MM.1S (cell line): ENCODE measurements around the gene HOXD9.

Experiments
- DNase-seq: peaks from one replicate; pipeline ENCODE4 v3.0.0-alpha.2; 2015
- H2AFZ ChIP-seq: fragments of 300-600 bp; sonication (generic); 2 replicates; pipeline ENCODE4 v1.6.0; 2016; ENCODE audit warnings: antibody characterized with exemption, low read length
- H3F3A ChIP-seq: fragments of 300-600 bp; sonication (generic); 2 replicates; pipeline ENCODE4 v1.6.1; 2016; ENCODE audit warnings: mild to moderate bottlenecking, antibody characterized with exemption, low read length, moderate library complexity, mixed read lengths; ENCODE audit not compliant: insufficient read depth
- H3K27ac ChIP-seq: fragments of 300-600 bp; sonication (generic); 2 replicates; pipeline ENCODE4 v1.5.1; 2016; ENCODE audit warnings: mild to moderate bottlenecking, low read length
- H3K27me3 ChIP-seq: fragments of 300-600 bp; sonication (generic); replicated peaks from 2 replicates; pipeline ENCODE4 v1.6.0; 2016; ENCODE audit warnings: low read length; ENCODE audit not compliant: insufficient read depth
- H3K36me3 ChIP-seq: fragments of 300-600 bp; sonication (generic); replicated peaks from 2 replicates; pipeline ENCODE4 v1.6.1; 2016; ENCODE audit warnings: mild to moderate bottlenecking, low read length, mixed read lengths; ENCODE audit not compliant: insufficient read depth
- H3K4me1 ChIP-seq: fragments of 300-600 bp; sonication (generic); 2 replicates; pipeline ENCODE4 v1.6.1; 2016; ENCODE audit warnings: low read length, mixed read lengths
- H3K4me2 ChIP-seq: fragments of 300-600 bp; sonication (generic); 2 replicates; pipeline ENCODE4 v1.6.0; 2016; ENCODE audit warnings: low read depth, low read length
- H3K4me3 ChIP-seq: fragments of 300-600 bp; sonication (generic); 2 replicates; pipeline ENCODE4 v1.5.1; 2016; ENCODE audit warnings: low read length, mixed read lengths
- H3K79me2 ChIP-seq: fragments of 300-600 bp; sonication (generic); 2 replicates; pipeline ENCODE4 v1.6.1; 2016; ENCODE audit warnings: mixed run types, low read length, mixed read lengths
- H3K9ac ChIP-seq: fragments of 300-600 bp; sonication (generic); 2 replicates; pipeline ENCODE4 v1.6.1; 2016; ENCODE audit warnings: low read length, mixed read lengths
- H3K9me2 ChIP-seq: fragments of 300-600 bp; sonication (generic); replicated peaks from 2 replicates; pipeline ENCODE4 v1.6.1; 2016; ENCODE audit warnings: mild to moderate bottlenecking, low read length, mixed read lengths; ENCODE audit not compliant: insufficient read depth
- H3K9me3 ChIP-seq: fragments of 300-600 bp; sonication (generic); replicated peaks from 2 replicates; pipeline ENCODE4 v1.6.1; 2016; ENCODE audit warnings: mild to moderate bottlenecking, low read length, mixed read lengths; ENCODE audit not compliant: insufficient read depth
- H4K20me1 ChIP-seq: fragments of 300-600 bp; sonication (generic); 2 replicates; pipeline ENCODE4 v1.6.1; 2016; ENCODE audit warnings: mild to moderate bottlenecking, low read length, moderate library complexity, mixed read lengths; ENCODE audit not compliant: insufficient read depth
- EZH2 ChIP-seq: fragments of 300-600 bp; sonication (generic); optimal IDR thresholded peaks from 2 replicates; pipeline ENCODE3; 2017; ENCODE audit warnings: low read depth, mild to moderate bottlenecking, antibody characterized with exemption, low read length, mixed read lengths
- EZH2phosphoT487 ChIP-seq: fragments of 300-600 bp; sonication (generic); IDR thresholded peaks from 2 replicates; pipeline ENCODE4 v1.6.1; 2018; ENCODE audit warnings: antibody characterized with exemption, low read length
- TF ChIP-seq, protein P1 (sequence below): fragments of 300-600 bp; sonication (generic); IDR thresholded peaks from 2 replicates; pipeline ENCODE4 v1.5.1; 2016; ENCODE audit warnings: antibody characterized with exemption, low read length, mixed read lengths

HOXD9 gene

DNA sequence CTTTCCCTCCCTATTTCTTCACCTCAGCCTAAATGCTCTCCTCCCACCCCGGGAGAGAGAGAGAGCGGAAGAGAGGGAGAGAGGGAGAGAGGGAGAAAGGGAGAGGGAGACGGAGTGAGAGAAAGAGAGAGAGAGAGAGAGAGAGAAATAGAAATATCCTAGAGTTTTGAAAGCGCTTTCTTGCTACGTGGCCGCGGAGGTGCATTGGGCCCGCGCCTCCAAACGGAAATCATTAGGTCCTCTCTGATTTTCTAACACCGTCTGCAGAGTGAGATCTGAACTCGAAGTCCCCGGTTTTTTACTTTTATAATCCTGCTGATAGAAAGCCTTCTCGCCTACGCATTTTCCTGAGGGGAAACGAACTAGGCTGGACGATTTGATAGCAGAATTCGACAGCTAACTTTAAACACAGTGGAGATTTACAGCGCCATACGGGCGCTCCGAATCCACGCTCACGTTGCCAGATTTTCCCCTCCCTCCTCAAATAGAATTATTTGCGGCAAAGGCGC lies 37.9 kb upstream of the HOXD9 start:
- Histone ChIP-seq H3K9me3 (no peaks in the 10 kb centered on the region), H3K4me1 (no peaks in the 10 kb centered on the region), H3K9me2 (no peaks in the 10 kb centered on the region), H3K79me2 (no peaks in the 10 kb centered on the region), H3K9ac (no peak overlapping the region), H3K27ac (no peak overlapping the region), H4K20me1 (no peaks in the 10 kb centered on the region), H3K27me3 (0 out of 2 replicates have a peak, but pooled peaks cover 4% of the 10 kb centered on the region), H3F3A (no peaks in the 10 kb centered on the region), H3K36me3 (no peaks in the 10 kb centered on the region), H3K4me3 (no peak overlapping the region), H3K4me2 (no peak overlapping the region), H2AFZ (no peak overlapping the region)
- DNase-seq = no peak
- TF ChIP-seq EZH2phosphoT487 (no peak), EZH2 (no peak)
- TF ChIP-seq, protein P1, sequence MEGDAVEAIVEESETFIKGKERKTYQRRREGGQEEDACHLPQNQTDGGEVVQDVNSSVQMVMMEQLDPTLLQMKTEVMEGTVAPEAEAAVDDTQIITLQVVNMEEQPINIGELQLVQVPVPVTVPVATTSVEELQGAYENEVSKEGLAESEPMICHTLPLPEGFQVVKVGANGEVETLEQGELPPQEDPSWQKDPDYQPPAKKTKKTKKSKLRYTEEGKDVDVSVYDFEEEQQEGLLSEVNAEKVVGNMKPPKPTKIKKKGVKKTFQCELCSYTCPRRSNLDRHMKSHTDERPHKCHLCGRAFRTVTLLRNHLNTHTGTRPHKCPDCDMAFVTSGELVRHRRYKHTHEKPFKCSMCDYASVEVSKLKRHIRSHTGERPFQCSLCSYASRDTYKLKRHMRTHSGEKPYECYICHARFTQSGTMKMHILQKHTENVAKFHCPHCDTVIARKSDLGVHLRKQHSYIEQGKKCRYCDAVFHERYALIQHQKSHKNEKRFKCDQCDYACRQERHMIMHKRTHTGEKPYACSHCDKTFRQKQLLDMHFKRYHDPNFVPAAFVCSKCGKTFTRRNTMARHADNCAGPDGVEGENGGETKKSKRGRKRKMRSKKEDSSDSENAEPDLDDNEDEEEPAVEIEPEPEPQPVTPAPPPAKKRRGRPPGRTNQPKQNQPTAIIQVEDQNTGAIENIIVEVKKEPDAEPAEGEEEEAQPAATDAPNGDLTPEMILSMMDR = no peak

DNA sequence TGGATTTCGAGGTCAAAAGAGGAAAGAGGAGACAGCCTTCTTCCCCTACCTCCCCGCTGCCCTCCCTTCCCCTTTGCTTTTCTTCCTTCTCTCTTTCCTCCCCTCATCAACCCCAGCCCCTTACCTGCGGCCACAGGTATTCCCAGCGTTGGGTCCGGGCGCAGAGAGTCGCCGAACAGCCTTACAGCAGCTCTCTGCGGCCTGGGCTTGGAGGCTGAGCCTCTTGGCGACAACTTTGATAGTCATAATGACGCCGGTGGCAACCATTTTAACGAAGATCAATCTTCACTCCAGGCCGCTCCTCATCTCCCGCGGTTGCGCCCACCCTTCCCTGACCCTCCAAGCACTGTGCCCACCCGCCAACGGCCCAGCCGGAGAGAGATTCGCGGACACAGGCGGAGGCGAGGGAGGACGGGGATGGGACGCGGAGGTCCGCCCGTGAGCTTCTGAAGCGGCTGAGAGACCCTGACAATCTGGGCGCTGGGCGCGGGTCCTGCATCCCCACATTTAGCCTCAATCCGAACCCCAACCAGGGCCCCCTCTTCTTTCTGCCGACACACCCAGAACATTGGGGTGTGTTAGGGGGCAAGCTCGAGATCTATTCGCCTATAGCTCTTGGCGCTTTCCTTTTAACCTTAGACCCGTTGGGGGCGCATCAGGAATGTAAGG lies 37.3 kb upstream of the HOXD9 start:
- H3K9me3 ChIP-seq = no peaks in the 10 kb centered on the region
- no peak overlapping the region for H3K4me3 ChIP-seq
- H3K27ac ChIP-seq = no peak overlapping the region
- H3K4me2 ChIP-seq = no peak overlapping the region
- H2AFZ ChIP-seq = no peak overlapping the region
- H3F3A ChIP-seq = no peaks in the 10 kb centered on the region
- H3K79me2 ChIP-seq = no peaks in the 10 kb centered on the region
- no peak overlapping the region for H3K9ac ChIP-seq
- H4K20me1 ChIP-seq = no peaks in the 10 kb centered on the region
- TF ChIP-seq EZH2 (no peak), EZH2phosphoT487 (no peak)
- TF ChIP-seq, protein P1 = no peak
- no peaks in the 10 kb centered on the region for H3K4me1 ChIP-seq
- H3K27me3 ChIP-seq = 0 out of 2 replicates have a peak, but pooled peaks cover 6% of the 10 kb centered on the region
- DNase-seq = no peak
- H3K36me3 ChIP-seq = no peaks in the 10 kb centered on the region
- no peaks in the 10 kb centered on the region for H3K9me2 ChIP-seq

DNA sequence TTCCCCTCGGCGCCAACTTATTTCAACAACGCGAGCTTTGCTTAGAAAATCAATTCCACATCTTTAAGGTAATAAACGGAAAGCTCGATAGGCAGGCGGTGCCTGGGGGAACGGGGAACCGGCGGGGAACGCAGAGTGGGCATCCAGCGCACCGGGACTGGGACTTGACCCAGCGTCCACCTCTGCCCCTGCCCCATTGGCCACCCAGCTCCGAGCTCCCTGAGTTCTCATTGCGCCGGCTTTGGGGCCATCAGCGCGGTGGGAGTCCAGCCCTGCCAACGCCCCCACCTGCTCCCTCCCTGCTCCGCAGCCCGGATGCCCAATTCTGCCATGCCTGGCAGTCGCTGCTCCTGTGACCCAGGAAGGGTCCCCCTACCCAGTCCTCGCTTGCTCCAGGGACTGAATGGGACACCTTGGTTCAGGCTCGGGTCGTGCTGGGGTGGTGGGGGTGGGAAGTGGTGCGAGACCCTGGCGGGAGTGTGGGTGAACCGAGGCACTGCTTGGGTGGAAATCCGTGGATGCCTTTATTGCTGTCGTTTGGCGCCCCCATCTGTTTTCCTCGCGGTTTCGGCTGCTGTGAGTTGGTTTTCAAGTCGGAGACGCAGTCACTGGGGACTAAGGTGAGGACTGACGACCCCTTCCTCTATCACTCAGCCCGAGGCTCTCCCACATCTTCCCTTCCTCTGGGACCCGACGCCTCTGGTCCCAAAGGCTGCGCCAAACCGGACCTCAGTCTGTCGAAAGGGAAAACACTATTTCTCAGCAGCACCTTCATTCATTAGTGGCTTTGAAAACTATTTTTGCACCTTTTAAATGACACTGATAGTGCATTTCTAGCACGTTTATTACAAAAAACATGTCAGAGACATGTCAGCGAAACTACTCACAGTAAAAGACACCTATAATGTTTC lies 36.4 kb upstream of the HOXD9 start:
- H3K27ac ChIP-seq = no peak overlapping the region
- no peak overlapping the region for H3K4me3 ChIP-seq
- H3K4me2 ChIP-seq = peak overlapping the region; percentile 32; the same call in 1 of the 2 replicates
- 0 out of 2 replicates have a peak overlapping the region, but pooled peaks have one; percentile 6 for H2AFZ ChIP-seq
- TF ChIP-seq, protein P1 = peak; percentile 44
- no peak for TF ChIP-seq EZH2
- H3F3A ChIP-seq = no peaks in the 10 kb centered on the region
- no peaks in the 10 kb centered on the region for H3K79me2 ChIP-seq
- 0 out of 2 replicates have a peak, but pooled peaks cover 9% of the 10 kb centered on the region for H3K27me3 ChIP-seq
- H3K9me2 ChIP-seq = no peaks in the 10 kb centered on the region
- no peaks in the 10 kb centered on the region for H3K9me3 ChIP-seq
- no peak overlapping the region for H3K9ac ChIP-seq
- no peaks in the 10 kb centered on the region for H3K4me1 ChIP-seq
- DNase-seq = no peak
- H4K20me1 ChIP-seq = no peaks in the 10 kb centered on the region
- no peaks in the 10 kb centered on the region for H3K36me3 ChIP-seq
